H1 (cell line): ENCODE measurements around the gene FHIT. TPM values are rescaled to one million over a fixed set of nuclear protein-coding genes. Genes with fewer than 3 reads are reported as not detected.

Experiments
- CTCF ChIA-PET: fragments of 300-600 bp; sonication (Branson Sonifier 250); formaldehyde crosslinking; loops from one replicate; lab custom pipeline; 2021; ENCODE audit not compliant: partially characterized antibody; lab: Charles Lee
- POLR2A ChIA-PET: fragments of 300-600 bp; sonication (Branson Sonifier 250); formaldehyde crosslinking; loops from one replicate; lab custom pipeline; 2021; ENCODE audit warnings: inconsistent platforms; ENCODE audit not compliant: partially characterized antibody; lab: Charles Lee
- DNase-seq, 2 experiments: peaks; one replicate each; pipeline versions ENCODE4 v3.0.0 to v3.0.0-alpha.2; 2010 to 2022; ENCODE audit warnings: low spot score in 2 of 2, low read depth in 1 of 2, mixed read lengths in 1 of 2
- FAIRE-seq: peaks from 2 replicates; lab custom pipeline; 2011; peaks lifted over from hg19 to GRCh38; lab: Jason Lieb, UNC
- H2AFZ ChIP-seq: 2 replicates; pipeline ENCODE4 v1.8.1; 2012; ENCODE audit warnings: low read length, inconsistent platforms
- H2AK5ac ChIP-seq: 2 replicates; pipeline ENCODE4 v1.6.1; 2013; ENCODE audit warnings: low read depth, low read length
- H2BK120ac ChIP-seq: replicated peaks from 2 replicates; pipeline ENCODE3; 2013; ENCODE audit warnings: low read depth, low read length, inconsistent platforms
- H2BK12ac ChIP-seq: 2 replicates; pipeline ENCODE4 v1.6.1; 2013; ENCODE audit warnings: low read depth, low read length
- H2BK15ac ChIP-seq: 2 replicates; pipeline ENCODE4 v1.6.1; 2013; ENCODE audit warnings: low read length
- H2BK20ac ChIP-seq: 2 replicates; pipeline ENCODE4 v1.6.1; 2013; ENCODE audit warnings: low read length
- H2BK5ac ChIP-seq: 2 replicates; pipeline ENCODE4 v1.6.1; 2013; ENCODE audit warnings: low read depth, low read length
- H3K14ac ChIP-seq: 2 replicates; pipeline ENCODE4 v1.6.1; 2013; ENCODE audit warnings: inconsistent platforms; ENCODE audit not compliant: insufficient read length
- H3K18ac ChIP-seq: 2 replicates; pipeline ENCODE4 v1.6.1; 2013; ENCODE audit warnings: low read length; ENCODE audit errors: extremely low read depth
- H3K23ac ChIP-seq: 2 replicates; pipeline ENCODE4 v1.6.1; 2013; ENCODE audit warnings: inconsistent platforms; ENCODE audit not compliant: insufficient read length
- H3K23me2 ChIP-seq: 2 replicates; pipeline ENCODE4 v1.6.1; 2013; ENCODE audit warnings: low read depth, low read length
- H3K27ac ChIP-seq: 2 replicates; pipeline ENCODE4 v1.6.1; 2011; ENCODE audit warnings: low read depth, low read length, inconsistent platforms
- H3K27me3 ChIP-seq, 4 experiments: replicated peaks in 1 of 4; 1 replicate in 1 of 4; 2 replicates in 3 of 4; pipeline versions ENCODE4 v1.6.1 to v1.8.1; 2011 to 2013; ENCODE audit warnings: low read length in 3 of 4, mild to moderate bottlenecking in 3 of 4, inconsistent platforms in 2 of 4, mixed read lengths in 2 of 4, moderate library complexity in 1 of 4; ENCODE audit not compliant: control insufficient read depth in 3 of 4, insufficient read depth in 3 of 4; ENCODE audit errors: extremely low read depth in 1 of 4
- H3K36me3 ChIP-seq, 4 experiments: 2 replicates each; pipeline versions ENCODE4 v1.6.1 to v1.8.1; 2011 to 2013; ENCODE audit warnings: mild to moderate bottlenecking in 4 of 4, low read length in 3 of 4, moderate library complexity in 2 of 4, control low read depth in 1 of 4, inconsistent platforms in 1 of 4; ENCODE audit not compliant: insufficient read depth in 4 of 4, control insufficient read depth in 2 of 4
- H3K4ac ChIP-seq: replicated peaks from 2 replicates; pipeline ENCODE3; 2013; ENCODE audit warnings: low read length, low read depth, mixed read lengths, inconsistent platforms; ENCODE audit not compliant: insufficient read length
- H3K4me1 ChIP-seq, 4 experiments: replicated peaks in 1 of 4; 1 replicate in 1 of 4; 2 replicates in 3 of 4; pipeline versions ENCODE4 v1.6.1 to v1.8.1; 2011 to 2013; ENCODE audit warnings: low read length in 3 of 4, inconsistent platforms in 2 of 4, mixed read lengths in 1 of 4; ENCODE audit not compliant: insufficient read depth in 4 of 4, control insufficient read depth in 3 of 4
- H3K4me2 ChIP-seq, 2 experiments: 2 replicates each; pipeline versions ENCODE4 v1.6.1 to v1.8.1; 2011 to 2013; ENCODE audit warnings: low read depth in 2 of 2, low read length in 2 of 2, control low read depth in 1 of 2, inconsistent platforms in 1 of 2, mild to moderate bottlenecking in 1 of 2; ENCODE audit not compliant: insufficient read depth in 1 of 2
- H3K4me3 ChIP-seq, 4 experiments: fragments of 200-600, 300-600 bp in 1 of 4; sonication (generic), shearing (Covaris generic), sonication (Bioruptor Twin) in 1 of 4; 2 replicates each; pipeline versions ENCODE4 v1.5.1 to v1.8.1; 2011 to 2016; ENCODE audit warnings: low read length in 4 of 4, low read depth in 3 of 4, control low read depth in 2 of 4, inconsistent platforms in 2 of 4, mild to moderate bottlenecking in 2 of 4, mixed read lengths in 1 of 4, moderate library complexity in 1 of 4; ENCODE audit not compliant: insufficient read depth in 2 of 4; ENCODE audit errors: extremely low read depth in 1 of 4
- H3K56ac ChIP-seq: replicated peaks from 2 replicates; pipeline ENCODE3; 2013; ENCODE audit warnings: low read depth, mild to moderate bottlenecking, mixed read lengths, low read length, inconsistent platforms; ENCODE audit not compliant: insufficient read length
- H3K79me1 ChIP-seq: 2 replicates; pipeline ENCODE4 v1.6.1; 2013; ENCODE audit warnings: low read depth, low read length, control low read depth
- H3K79me2 ChIP-seq, 2 experiments: 2 replicates each; pipeline versions ENCODE4 v1.6.1 to v1.8.1; 2012 to 2013; ENCODE audit warnings: low read length in 2 of 2, mild to moderate bottlenecking in 2 of 2, inconsistent platforms in 1 of 2; ENCODE audit not compliant: insufficient read depth in 2 of 2, control insufficient read depth in 1 of 2
- H3K9ac ChIP-seq, 4 experiments: replicated peaks in 1 of 4; 1 replicate in 1 of 4; 2 replicates in 3 of 4; pipeline versions ENCODE4 v1.6.1 to v1.8.1; 2011 to 2013; ENCODE audit warnings: low read depth in 3 of 4, low read length in 3 of 4, control low read depth in 2 of 4, mild to moderate bottlenecking in 2 of 4, moderate library complexity in 2 of 4, inconsistent platforms in 1 of 4; ENCODE audit errors: extremely low read depth in 1 of 4
- H3K9me3 ChIP-seq, 2 experiments: 2 replicates each; pipeline versions ENCODE4 v1.6.1 to v1.8.1; 2012 to 2013; ENCODE audit warnings: mild to moderate bottlenecking in 2 of 2, moderate library complexity in 2 of 2, control low read depth in 1 of 2, inconsistent platforms in 1 of 2, low read depth in 1 of 2, low read length in 1 of 2, mixed read lengths in 1 of 2; ENCODE audit not compliant: insufficient read depth in 2 of 2
- H4K20me1 ChIP-seq, 2 experiments: replicated peaks in 1 of 2; 2 replicates each; pipeline versions ENCODE3 to v1.8.1; 2011 to 2013; ENCODE audit warnings: inconsistent platforms in 2 of 2, low read length in 2 of 2, mild to moderate bottlenecking in 1 of 2; ENCODE audit not compliant: insufficient read depth in 2 of 2, control insufficient read depth in 1 of 2
- H4K5ac ChIP-seq: 2 replicates; pipeline ENCODE4 v1.6.1; 2013; ENCODE audit warnings: low read length, low read depth, mixed read lengths, inconsistent platforms; ENCODE audit not compliant: insufficient read length
- H4K8ac ChIP-seq: 2 replicates; pipeline ENCODE4 v1.8.0; 2013; ENCODE audit warnings: mild to moderate bottlenecking, moderate library complexity, low read length, inconsistent platforms; ENCODE audit not compliant: insufficient read depth; ENCODE audit errors: extremely low read depth
- H4K91ac ChIP-seq: replicated peaks from 2 replicates; pipeline ENCODE3; 2013; ENCODE audit warnings: low read length, mixed read lengths, inconsistent platforms; ENCODE audit not compliant: insufficient read length
- ASH2L ChIP-seq: fragments of 200-600, 300-600 bp; sonication (generic); IDR thresholded peaks from one replicate; pipeline ENCODE4 v1.7.1; 2017; ENCODE audit warnings: low read length
- ATF2 ChIP-seq: IDR thresholded peaks from 2 replicates; pipeline ENCODE4 v1.6.1; 2012; ENCODE audit warnings: low read length, inconsistent platforms
- CHD2 ChIP-seq: IDR thresholded peaks from 2 replicates; pipeline ENCODE4 v1.6.1; 2012; ENCODE audit warnings: low read length, improper control_type of control experiment
- CTCF ChIP-seq, 3 experiments: IDR thresholded peaks; 1 replicate in 2 of 3; 2 replicates in 1 of 3; pipeline versions ENCODE4 v1.5.1 to v1.6.1; 2011; ENCODE audit warnings: low read length in 3 of 3, mild to moderate bottlenecking in 3 of 3, inconsistent platforms in 2 of 3, low read depth in 1 of 3, moderate library complexity in 1 of 3; ENCODE audit not compliant: insufficient read depth in 1 of 3; ENCODE audit errors: control extremely low read depth in 1 of 3
- JUND ChIP-seq: IDR thresholded peaks from 2 replicates; pipeline ENCODE4 v1.6.1; 2011; ENCODE audit warnings: mild to moderate bottlenecking, improper control_type of control experiment, low read length
- KDM4A ChIP-seq: IDR thresholded peaks from one replicate; pipeline ENCODE4 v1.7.1; 2012; ENCODE audit warnings: low read depth, mild to moderate bottlenecking, moderate library complexity, low read length, inconsistent platforms; ENCODE audit not compliant: severe bottlenecking
- POLR2AphosphoS5 ChIP-seq: IDR thresholded peaks from 2 replicates; pipeline ENCODE4 v1.6.1; 2011; ENCODE audit warnings: low read depth, low read length
- RAD21 ChIP-seq, 2 experiments: IDR thresholded peaks in 1 of 2; conservative IDR thresholded peaks in 1 of 2; 2 replicates each; pipeline ENCODE4 v1.6.1; 2011; ENCODE audit warnings: low read depth in 2 of 2, low read length in 2 of 2, improper control_type of control experiment in 1 of 2, inconsistent platforms in 1 of 2, mild to moderate bottlenecking in 1 of 2, moderate library complexity in 1 of 2
- RBBP5 ChIP-seq: IDR thresholded peaks from 2 replicates; pipeline ENCODE4 v1.7.1; 2012; ENCODE audit warnings: low read depth, mild to moderate bottlenecking, inconsistent platforms, low read length, moderate library complexity, borderline replicate concordance
- SRF ChIP-seq: IDR thresholded peaks from 2 replicates; pipeline ENCODE4 v1.6.1; 2011; ENCODE audit warnings: mild to moderate bottlenecking, low read depth, low read length, moderate library complexity
- WGBS, 2 experiments: shearing (Covaris generic) in 1 of 2; methylation state at CpG; one replicate each; pipeline versions ENCODE4 v1.1.6 to v1.1.7; 2013 to 2015; ENCODE audit warnings: low lambda C conversion rate in 2 of 2, mixed read lengths in 2 of 2, inconsistent platforms in 1 of 2, low coverage in 1 of 2, missing lambda C conversion rate in 1 of 2; ENCODE audit not compliant: insufficient replicate concordance in 2 of 2, insufficient coverage in 1 of 2, insufficient read length in 1 of 2; ENCODE audit errors: extremely low coverage in 1 of 2, missing lambda C conversion rate in 1 of 2; 5-methylcytosine and 5-hydroxymethylcytosine counted together
- polyA plus RNA-seq, 7 experiments: library from polyadenylated mRNA; depleted of rRNA in 3 of 7; stranded (reverse) in 5 of 7; unstranded in 2 of 7; fragments of >200 nt in 5 of 7; fragments of 200-250 nt in 2 of 7; gene quantifications; 1 replicate in 5 of 7; 2 replicates in 1 of 7; 4 replicates in 1 of 7; pipeline versions ENCODE4 v1.2.1 to v1.2.3, GENCODE V29; 2011 to 2013; ENCODE audit warnings: missing spikeins in 2 of 7, mixed read lengths in 2 of 7
- total RNA-seq: library from RNA; stranded (reverse); fragmentation: NEBNext Ultra II Directional; extraction: Animal tissue kit (Norgen Biotek cat#: 25700); gene quantifications from 2 replicates; pipeline ENCODE4 v1.2.1, GENCODE V29; 2021

FHIT gene
- total and polyA plus RNA-seq, 2 of the 8 experiments (the other 6 are each of a cell fraction or from before 2014, with no cell fraction given): 1.2 to 3.2 TPM

GRCh38 chr3:60096403-60096802 lies 1154.8 kb downstream of the FHIT start:
- Histone ChIP-seq H2BK12ac (no peak overlapping the region), H3K56ac (no peak overlapping the region), H2BK5ac (no peak overlapping the region), H3K4me2 (no peak overlapping the region), H2BK20ac (no peak overlapping the region), H3K4ac (no peak overlapping the region), H3K79me2 (no peaks in the 10 kb centered on the region), H4K8ac (no peak overlapping the region), H2AK5ac (no peak overlapping the region), H4K20me1 (no peaks in the 10 kb centered on the region), H3K9me3 (no peaks in the 10 kb centered on the region), H3K23me2 (no peaks in the 10 kb centered on the region), H3K27me3 (no peaks in the 10 kb centered on the region), H3K18ac (no peak overlapping the region), H3K27ac (no peak overlapping the region), H3K36me3 (no peaks in the 10 kb centered on the region), H4K5ac (no peak overlapping the region), H3K9ac (no peak overlapping the region), H2BK15ac (no peak overlapping the region), H2BK120ac (no peak overlapping the region), H4K91ac (no peak overlapping the region), H3K79me1 (no peaks in the 10 kb centered on the region), H3K23ac (no peak overlapping the region), H3K14ac (no peak overlapping the region), H3K4me1 (no peaks in the 10 kb centered on the region), H3K4me3 (no peak overlapping the region), H2AFZ (peak overlapping the region; percentile 91)
- FAIRE-seq (peak; percentile 75), DNase-seq (no peak)
- CTCF ChIA-PET: interaction anchor here (0.7 to 1.1 kb wide), 2 partner anchors 17 to 545 kb away, joined by 3 read pairs; no protein-coding TSS in a partner anchor
- 93% methylated on average over 5 of the region's 5 CpGs; no CpG with 5 or more reads in 1 of the 2 experiments for WGBS, 2 experiments
- POLR2A ChIA-PET: no interaction called here
- TF ChIP-seq SRF (no peak), KDM4A (no peak), RAD21 (IDR thresholded peaks at IDR 0.05 in 1 of 2, conservative IDR thresholded peaks at IDR 0.05 in 1 of 2; ENCODE audit: low read depth in 2 of 2, low read length in 2 of 2) (peak; percentile 47 to 53), ATF2 (no peak), POLR2AphosphoS5 (no peak), JUND (no peak), ASH2L (no peak), CTCF (IDR thresholded peaks at IDR 0.05; ENCODE audit: control extremely low read depth in 1 of 3, insufficient read depth in 1 of 3, low read depth in 1 of 3, low read length in 3 of 3) (peak in 1 of 3 experiments; percentile 18; a peak in 1 of 4 replicates), RBBP5 (no peak), CHD2 (no peak)
